Neutrophil (primary cell): ENCODE data around the gene PALM3.
A peak's percentile ranks its signal among the peaks of the same experiment; 100 is the strongest.

Experiments
- H3K27ac ChIP-seq: fragments of 200-600 bp; sonication (generic); 2 replicates; pipeline ENCODE4 v1.5.1; 2016; ENCODE audit warnings: mild to moderate bottlenecking, moderate library complexity
- H3K27me3 ChIP-seq: fragments of 200-600 bp; sonication (generic); 2 replicates; pipeline ENCODE4 v1.6.0; 2016; ENCODE audit warnings: mild to moderate bottlenecking
- H3K36me3 ChIP-seq: fragments of 200-600 bp; sonication (generic); 2 replicates; pipeline ENCODE4 v1.5.1; 2017
- H3K4me1 ChIP-seq, 2 experiments: fragments of 200-600 bp in 1 of 2; sonication (generic) in 1 of 2; 1 replicate in 1 of 2; 2 replicates in 1 of 2; pipeline versions ENCODE4 v1.5.1 to v1.6.1; 2013 to 2016; ENCODE audit warnings: low read depth in 1 of 2, low read length in 1 of 2, mild to moderate bottlenecking in 1 of 2, moderate library complexity in 1 of 2; ENCODE audit not compliant: control insufficient read depth in 1 of 2, insufficient read depth in 1 of 2
- H3K4me3 ChIP-seq, 2 experiments: fragments of 200-600 bp in 1 of 2; sonication (generic) in 1 of 2; 1 replicate in 1 of 2; 2 replicates in 1 of 2; pipeline ENCODE4 v1.5.1; 2013 to 2016; ENCODE audit warnings: low read depth in 1 of 2, low read length in 1 of 2, mild to moderate bottlenecking in 1 of 2, moderate library complexity in 1 of 2
- H3K9me3 ChIP-seq: fragments of 200-600 bp; sonication (generic); 2 replicates; pipeline ENCODE4 v1.5.1; 2016
- CTCF ChIP-seq: fragments of 200-600 bp; sonication (generic); IDR thresholded peaks from 2 replicates; pipeline ENCODE4 v1.5.1; 2016; ENCODE audit warnings: antibody characterized with exemption

Gene PALM3

GRCh38 chr19:14091081-14091812 lies 29.4 kb upstream of the PALM3 start:
- Histone ChIP-seq H3K27ac (peak overlapping the region; percentile 47), H3K36me3 (peaks cover 34% of the 10 kb centered on the region), H3K4me3 (peak overlapping the region; percentile 58 to 63), H3K4me1 (peaks cover 17 to 20% of the 10 kb centered on the region in 2 experiments), H3K27me3 (peaks cover 6% of the 10 kb centered on the region), H3K9me3 (no peaks in the 10 kb centered on the region)
- no peak for TF ChIP-seq CTCF

GRCh38 chr19:14090509-14091080 lies 28.7 kb upstream of the PALM3 start, which contains the start of gene SAMD1:
SAMD1 (minus strand) TSS chr19:14090751.
- peak within 1 kb of the TSS; percentile 47 for H3K27ac ChIP-seq
- H3K27me3 ChIP-seq, result peaks cover 6% of the 10 kb centered on the region
- H3K9me3 ChIP-seq, result no peaks in the 10 kb centered on the region
- peaks cover 17 to 20% of the 10 kb centered on the region in 2 experiments for H3K4me1 ChIP-seq
- peak within 1 kb of the TSS; percentile 63 to 64 for H3K4me3 ChIP-seq
- peaks cover 27% of the 10 kb centered on the region for H3K36me3 ChIP-seq
- no peak for TF ChIP-seq CTCF

GRCh38 chr19:14089662-14090508 lies 28.0 kb upstream of the PALM3 start:
- Histone ChIP-seq H3K36me3 (peaks cover 22% of the 10 kb centered on the region), H3K4me1 (peaks cover 19 to 20% of the 10 kb centered on the region in 2 experiments), H3K27ac (no peak overlapping the region), H3K9me3 (no peaks in the 10 kb centered on the region), H3K4me3 (peak overlapping the region; percentile 63 to 64), H3K27me3 (peaks cover 6% of the 10 kb centered on the region)
- no peak for TF ChIP-seq CTCF

GRCh38 chr19:14089412-14089661 lies 27.5 kb upstream of the PALM3 start:
- TF ChIP-seq CTCF, result no peak
- Histone ChIP-seq H3K4me1 (peaks cover 20 to 21% of the 10 kb centered on the region in 2 experiments), H3K27me3 (peaks cover 6% of the 10 kb centered on the region), H3K4me3 (peak overlapping the region; percentile 41 to 64), H3K36me3 (peaks cover 17% of the 10 kb centered on the region), H3K27ac (no peak overlapping the region), H3K9me3 (no peaks in the 10 kb centered on the region)

GRCh38 chr19:14088634-14089411 lies 26.9 kb upstream of the PALM3 start:
- H3K27ac ChIP-seq, result no peak overlapping the region
- H3K4me1 ChIP-seq, result peaks cover 20 to 21% of the 10 kb centered on the region in 2 experiments
- peak overlapping the region; percentile 41 to 64 for H3K4me3 ChIP-seq
- H3K36me3 ChIP-seq, result peaks cover 15% of the 10 kb centered on the region
- no peaks in the 10 kb centered on the region for H3K9me3 ChIP-seq
- H3K27me3 ChIP-seq, result peaks cover 6% of the 10 kb centered on the region
- TF ChIP-seq CTCF, result no peak
